Right atrium auricular region (tissue), 2 donors: ENCODE measurements around the gene SPNS1. TPM values are rescaled to one million over a fixed set of nuclear protein-coding genes. Genes with fewer than 3 reads are reported as not detected.
"Not testable (repeated sequence)": the region's sequence is repeated elsewhere in the genome, so short reads cannot be mapped to it uniquely, and the experiment has no call there.

Experiments used
- DNase-seq: peaks from one replicate; pipeline ENCODE4 v3.0.0-alpha.2; 2019; ENCODE audit warnings: low spot score
- H3K27ac ChIP-seq, 2 donors: fragments of 200-600 bp; sonication (generic); 1 replicate in 1 of 2; 2 replicates in 1 of 2; pipeline ENCODE4 v1.5.1; 2016 to 2019
- H3K27me3 ChIP-seq, 2 donors: fragments of 200-600 bp; sonication (generic); one replicate each; pipeline versions ENCODE4 v1.5.1 to v1.6.0; 2017 to 2019
- H3K36me3 ChIP-seq: fragments of 200-600 bp; sonication (generic); one replicate; pipeline ENCODE4 v1.5.1; 2016
- H3K4me1 ChIP-seq, 2 donors: fragments of 200-600 bp; sonication (generic); one replicate each; pipeline versions ENCODE4 v1.5.1 to v1.6.0; 2017 to 2019
- H3K4me3 ChIP-seq, 2 donors: fragments of 200-600 bp; sonication (generic); 1 replicate in 1 of 2; 2 replicates in 1 of 2; pipeline ENCODE4 v1.5.1; 2017 to 2019; ENCODE audit warnings: mild to moderate bottlenecking in 1 of 2, moderate library complexity in 1 of 2
- H3K9me3 ChIP-seq, 2 donors: fragments of 200-600 bp; sonication (generic); one replicate each; pipeline ENCODE4 v1.5.1; 2019
- total RNA-seq, 2 donors: library from RNA; depleted of rRNA; stranded (reverse); fragments of >200 nt; gene quantifications; one replicate each; pipeline ENCODE4 v1.1.0, GENCODE V29; 2016
- TF ChIP-seq, protein P1 (sequence below), 2 donors: fragments of 200-600 bp; sonication (generic); IDR thresholded peaks; one replicate each; pipeline ENCODE4 v1.5.1; 2019; ENCODE audit warnings: antibody characterized with exemption in 2 of 2

Gene SPNS1
- total RNA-seq, 2 donors from 2014 or later, result 11.9 to 12.8 TPM

DNA sequence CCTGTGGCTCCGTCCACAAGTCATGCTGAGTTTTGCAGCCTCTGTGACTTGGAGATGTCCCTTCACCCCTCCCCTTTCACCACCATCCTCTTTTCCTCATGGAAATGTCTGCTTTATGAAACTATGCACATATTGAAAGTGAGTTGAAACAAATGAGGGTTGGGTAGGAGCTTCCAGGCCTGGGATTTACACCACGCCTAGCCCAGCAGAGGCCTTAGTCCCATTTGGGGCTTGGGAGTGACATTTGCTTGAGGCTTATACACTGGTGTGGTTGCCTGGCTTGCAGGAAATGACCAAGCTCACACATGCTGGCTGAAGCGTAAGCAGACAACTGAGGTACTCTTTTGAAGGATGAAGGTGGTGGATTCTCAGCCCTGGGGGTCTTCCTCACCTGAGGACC, 10.5 kb upstream of the SPNS1 start:
- Histone ChIP-seq H3K27me3 (no peaks in the 10 kb centered on the region), H3K9me3 (no peaks in the 10 kb centered on the region), H3K4me1 (no peaks in the 10 kb centered on the region), H3K36me3 (peaks cover 47% of the 10 kb centered on the region), H3K27ac (no peak overlapping the region), H3K4me3 (no peak overlapping the region)
- no peak for DNase-seq
- TF ChIP-seq, protein P1, sequence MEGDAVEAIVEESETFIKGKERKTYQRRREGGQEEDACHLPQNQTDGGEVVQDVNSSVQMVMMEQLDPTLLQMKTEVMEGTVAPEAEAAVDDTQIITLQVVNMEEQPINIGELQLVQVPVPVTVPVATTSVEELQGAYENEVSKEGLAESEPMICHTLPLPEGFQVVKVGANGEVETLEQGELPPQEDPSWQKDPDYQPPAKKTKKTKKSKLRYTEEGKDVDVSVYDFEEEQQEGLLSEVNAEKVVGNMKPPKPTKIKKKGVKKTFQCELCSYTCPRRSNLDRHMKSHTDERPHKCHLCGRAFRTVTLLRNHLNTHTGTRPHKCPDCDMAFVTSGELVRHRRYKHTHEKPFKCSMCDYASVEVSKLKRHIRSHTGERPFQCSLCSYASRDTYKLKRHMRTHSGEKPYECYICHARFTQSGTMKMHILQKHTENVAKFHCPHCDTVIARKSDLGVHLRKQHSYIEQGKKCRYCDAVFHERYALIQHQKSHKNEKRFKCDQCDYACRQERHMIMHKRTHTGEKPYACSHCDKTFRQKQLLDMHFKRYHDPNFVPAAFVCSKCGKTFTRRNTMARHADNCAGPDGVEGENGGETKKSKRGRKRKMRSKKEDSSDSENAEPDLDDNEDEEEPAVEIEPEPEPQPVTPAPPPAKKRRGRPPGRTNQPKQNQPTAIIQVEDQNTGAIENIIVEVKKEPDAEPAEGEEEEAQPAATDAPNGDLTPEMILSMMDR (IDR thresholded peaks at IDR 0.05), result no peak

DNA sequence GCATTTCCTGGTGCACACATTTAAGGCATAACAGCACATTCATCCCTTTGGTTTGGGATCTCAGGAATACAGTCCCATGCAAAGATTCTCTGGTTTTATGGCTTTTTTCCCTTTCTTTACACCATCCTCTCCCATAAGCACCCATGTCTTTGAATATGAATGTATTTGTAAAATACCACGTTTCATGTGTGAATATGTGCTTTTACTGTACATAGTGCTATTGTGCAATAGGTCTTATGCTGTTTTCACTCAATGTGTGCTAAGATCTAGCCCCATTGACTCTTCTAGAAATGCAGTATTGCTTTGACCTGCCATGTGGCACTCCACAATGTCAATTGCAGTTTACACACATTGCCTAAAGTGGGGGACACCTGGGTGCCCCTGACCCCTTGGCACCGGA, 10.1 kb upstream of the SPNS1 start:
- DNase-seq, result no peak
- Histone ChIP-seq H3K4me1 (no peaks in the 10 kb centered on the region), H3K4me3 (no peak overlapping the region), H3K9me3 (no peaks in the 10 kb centered on the region), H3K36me3 (peaks cover 43% of the 10 kb centered on the region), H3K27me3 (no peaks in the 10 kb centered on the region), H3K27ac (no peak overlapping the region)
- TF ChIP-seq, protein P1 (IDR thresholded peaks at IDR 0.05), result no peak

DNA sequence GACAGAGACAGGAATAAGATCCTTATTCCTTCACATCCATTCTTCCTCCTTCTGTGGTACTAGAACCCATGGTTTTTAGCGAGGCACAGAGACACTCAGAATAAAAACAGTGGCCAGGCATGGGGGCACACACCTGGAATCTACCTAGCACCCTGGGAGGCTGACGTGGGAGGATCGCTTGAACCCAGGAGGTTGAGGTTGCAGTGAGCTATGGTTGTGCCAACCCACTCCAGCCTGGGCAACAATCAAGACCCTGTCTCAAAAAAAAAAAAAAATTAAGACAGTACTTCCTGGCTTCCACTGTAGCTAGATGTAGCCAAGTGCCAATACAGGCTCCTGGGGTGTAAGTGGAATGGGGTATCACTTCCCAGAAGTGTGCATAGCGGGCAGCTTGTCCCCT, 7.4 kb upstream of the SPNS1 start:
- no peak for DNase-seq
- Histone ChIP-seq H3K9me3 (no peaks in the 10 kb centered on the region), H3K4me3 (no peak overlapping the region), H3K27me3 (no peaks in the 10 kb centered on the region), H3K36me3 (peaks cover 27% of the 10 kb centered on the region), H3K27ac (no peak overlapping the region), H3K4me1 (no peaks in the 10 kb centered on the region)
- TF ChIP-seq, protein P1 (IDR thresholded peaks at IDR 0.05), result no peak

DNA sequence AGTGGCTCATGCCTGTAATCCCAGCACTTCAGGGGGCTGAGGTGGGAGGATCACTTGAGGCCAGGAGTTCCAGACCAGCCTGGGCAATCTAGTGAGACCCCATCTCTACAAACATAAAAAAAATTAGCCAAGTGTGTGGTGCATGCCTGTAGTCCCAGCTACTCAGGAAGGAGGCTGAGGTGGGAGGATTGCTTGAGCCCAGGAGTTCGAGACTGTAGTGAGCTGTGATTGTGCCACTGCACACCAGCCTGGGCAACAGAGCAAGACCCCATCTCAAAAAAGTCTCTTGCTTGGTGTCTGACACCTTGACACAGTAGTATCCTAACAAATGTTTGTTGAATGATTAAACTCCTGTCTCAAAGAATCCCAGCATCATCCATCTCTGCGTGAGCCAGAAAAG, 4.9 kb upstream of the SPNS1 start:
- not testable (repeated sequence) for DNase-seq, H3K27me3 ChIP-seq, H3K36me3 ChIP-seq, H3K4me1 ChIP-seq, H3K4me3 ChIP-seq, H3K9me3 ChIP-seq, H3K27ac ChIP-seq

DNA sequence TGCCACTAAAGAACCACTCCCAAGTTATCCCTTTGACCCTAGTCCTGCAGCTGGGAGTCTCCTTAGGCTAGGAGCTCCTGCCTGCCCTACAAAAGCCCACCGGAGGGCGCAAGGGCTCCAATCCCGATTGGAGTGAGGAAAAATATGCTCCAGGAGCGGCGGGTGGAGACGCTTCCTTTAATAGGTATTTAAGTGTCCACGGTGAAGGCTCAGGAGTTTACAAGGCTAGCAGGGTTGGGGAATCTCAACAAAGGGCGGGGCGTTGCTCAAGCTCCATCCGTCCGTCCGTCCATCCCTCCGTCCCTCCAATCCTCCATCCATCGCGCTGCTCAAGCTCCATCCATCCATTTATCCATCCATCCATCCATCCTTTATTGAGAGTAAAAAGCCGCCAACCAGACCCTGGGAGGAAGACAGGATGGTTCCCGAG, 556 bp upstream of the SPNS1 start:
- Histone ChIP-seq H3K9me3 (no peaks in the 10 kb centered on the region), H3K4me1 (peaks cover 0 to 14% of the 10 kb centered on the region in 2 donors), H3K27ac (peak overlapping the region; percentile 84 to 87), H3K27me3 (no peaks in the 10 kb centered on the region), H3K4me3 (peak overlapping the region; percentile 87 to 91), H3K36me3 (peaks cover 5% of the 10 kb centered on the region)
- DNase-seq, result peak; percentile 70
- TF ChIP-seq, protein P1 (IDR thresholded peaks at IDR 0.05), result peak; percentile 43 to 72

DNA sequence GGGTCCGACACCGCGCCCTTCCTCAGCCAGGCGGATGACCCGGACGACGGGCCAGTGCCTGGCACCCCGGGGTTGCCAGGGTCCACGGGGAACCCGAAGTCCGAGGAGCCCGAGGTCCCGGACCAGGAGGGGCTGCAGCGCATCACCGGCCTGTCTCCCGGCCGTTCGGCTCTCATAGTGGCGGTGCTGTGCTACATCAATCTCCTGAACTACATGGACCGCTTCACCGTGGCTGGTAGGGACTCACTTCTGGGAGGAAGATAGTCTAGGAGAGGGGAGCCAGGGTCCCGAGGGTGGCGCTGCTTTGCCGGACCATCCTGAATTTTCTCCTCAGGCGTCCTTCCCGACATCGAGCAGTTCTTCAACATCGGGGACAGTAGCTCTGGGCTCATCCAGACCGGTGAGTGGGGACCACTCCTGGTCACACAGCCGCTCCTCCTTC, 601 bp downstream of the SPNS1 start:
- no peaks in the 10 kb centered on the region for H3K27me3 ChIP-seq
- H3K4me1 ChIP-seq, result peaks cover 0 to 14% of the 10 kb centered on the region in 2 donors
- peak overlapping the region; percentile 84 to 87 for H3K27ac ChIP-seq
- H3K4me3 ChIP-seq, result peak overlapping the region; percentile 87 to 91
- no peaks in the 10 kb centered on the region for H3K9me3 ChIP-seq
- DNase-seq, result no peak
- TF ChIP-seq, protein P1 (IDR thresholded peaks at IDR 0.05), result no peak
- H3K36me3 ChIP-seq, result peaks cover 11% of the 10 kb centered on the region
